HepG2 (cell line): ENCODE results near the gene HIPK2. TPM values are rescaled to one million over a fixed set of nuclear protein-coding genes. Genes with fewer than 3 reads are reported as not detected.
A peak's percentile ranks its signal among the peaks of the same experiment; 100 is the strongest.

ENCODE experiments used
- ARNT ChIP-seq: fragments of 450-650 bp; IDR thresholded peaks from 2 replicates; pipeline ENCODE4 v1.6.1; 2017
- DBP ChIP-seq: sonication (generic); formaldehyde crosslinking; IDR thresholded peaks from 2 replicates; pipeline ENCODE4 v1.4.0; 2020; ENCODE audit warnings: missing genetic modification reagents; ENCODE audit errors: not compliant biosample characterization
- ELF3 ChIP-seq: IDR thresholded peaks from 2 replicates; pipeline ENCODE4 v1.6.1; 2016; ENCODE audit warnings: missing genetic modification reagents, missing compliant biosample characterization
- HNF4G ChIP-seq, 2 experiments: sonication (generic) in 1 of 2; formaldehyde crosslinking in 1 of 2; IDR thresholded peaks; 2 replicates each; pipeline versions ENCODE4 v1.4.0 to v1.6.1; 2011 to 2020; ENCODE audit warnings: borderline replicate concordance in 2 of 2, low read depth in 2 of 2, mild to moderate bottlenecking in 2 of 2, low read length in 1 of 2, missing genetic modification reagents in 1 of 2, moderate library complexity in 1 of 2
- JUNB ChIP-seq: sonication (generic); formaldehyde crosslinking; IDR thresholded peaks from 2 replicates; pipeline ENCODE4 v1.8.0; 2022; ENCODE audit warnings: missing genetic modification reagents, mild to moderate bottlenecking, borderline replicate concordance
- KLF6 ChIP-seq: IDR thresholded peaks from 2 replicates; pipeline ENCODE4 v1.8.0; 2016; ENCODE audit warnings: missing biosample characterization, missing genetic modification reagents
- MED13 ChIP-seq: sonication (generic); formaldehyde crosslinking; IDR thresholded peaks from 2 replicates; pipeline ENCODE4 v1.5.0; 2020; ENCODE audit warnings: missing genetic modification reagents
- MEF2D ChIP-seq: sonication (generic); formaldehyde crosslinking; IDR thresholded peaks from 2 replicates; pipeline ENCODE4 v1.5.1; 2020; ENCODE audit warnings: mild to moderate bottlenecking, missing genetic modification reagents
- MEIS2 ChIP-seq: sonication (generic); formaldehyde crosslinking; IDR thresholded peaks from 2 replicates; pipeline ENCODE4 v1.9.0; 2021; ENCODE audit warnings: mild to moderate bottlenecking, missing genetic modification reagents
- NR3C1 ChIP-seq: sonication (generic); formaldehyde crosslinking; IDR thresholded peaks from 2 replicates; pipeline ENCODE4 v1.4.0; 2020; ENCODE audit warnings: missing genetic modification reagents
- PHF8 ChIP-seq: sonication (generic); formaldehyde crosslinking; IDR thresholded peaks from 2 replicates; pipeline ENCODE4 v1.5.0; 2020; ENCODE audit warnings: missing genetic modification reagents
- ZBTB33 ChIP-seq: sonication (generic); formaldehyde crosslinking; IDR thresholded peaks from 2 replicates; pipeline ENCODE4 v1.4.0; 2020; ENCODE audit warnings: missing genetic modification reagents
- ZBTB43 ChIP-seq: sonication (generic); formaldehyde crosslinking; conservative IDR thresholded peaks from 2 replicates; pipeline ENCODE4 v1.4.0; 2020; ENCODE audit warnings: missing genetic modification reagents
- ZMAT3 ChIP-seq: sonication (generic); formaldehyde crosslinking; conservative IDR thresholded peaks from 2 replicates; pipeline ENCODE4 v1.7.0; 2021; ENCODE audit warnings: missing genetic modification reagents
- ZNF512B ChIP-seq: sonication (generic); formaldehyde crosslinking; IDR thresholded peaks from 2 replicates; pipeline ENCODE4 v1.5.1; 2020; ENCODE audit warnings: missing genetic modification reagents, mild to moderate bottlenecking, borderline replicate concordance
- polyA plus RNA-seq, 8 experiments: library from polyadenylated mRNA; depleted of rRNA in 3 of 8; stranded (reverse) in 7 of 8; unstranded in 1 of 8; fragments of >200 nt; fragmentation: Illumina TruSeq in 4 of 8; extraction: Trizol in 4 of 8; gene quantifications; 2 replicates each; pipeline versions ENCODE4 v1.2.1 to v1.2.3, GENCODE V29; 2011 to 2016; ENCODE audit warnings: low read depth in 4 of 8, missing spikeins in 1 of 8, mixed read lengths in 1 of 8; ENCODE audit not compliant: insufficient read depth in 1 of 8
- total RNA-seq, 5 experiments: library from RNA; depleted of rRNA; stranded (reverse); fragments of >200 nt; fragmentation: Illumina TruSeq; extraction: Trizol; gene quantifications; 2 replicates each; pipeline ENCODE4 v1.2.3, GENCODE V29; 2016; ENCODE audit warnings: low read depth in 1 of 5
- TF ChIP-seq, protein P1 (sequence below): sonication (generic); formaldehyde crosslinking; IDR thresholded peaks from 2 replicates; pipeline ENCODE4 v1.4.0; 2020; ENCODE audit warnings: missing genetic modification reagents, borderline replicate concordance
- TF ChIP-seq, protein P2 (sequence below): IDR thresholded peaks from 2 replicates; pipeline ENCODE4 v1.6.1; 2012; ENCODE audit warnings: inconsistent platforms

HIPK2 gene
- total and polyA plus RNA-seq, 2 of the 13 experiments (the other 11 are each of a cell fraction or from before 2014, with no cell fraction given) = 14.4 to 20.2 TPM

DNA sequence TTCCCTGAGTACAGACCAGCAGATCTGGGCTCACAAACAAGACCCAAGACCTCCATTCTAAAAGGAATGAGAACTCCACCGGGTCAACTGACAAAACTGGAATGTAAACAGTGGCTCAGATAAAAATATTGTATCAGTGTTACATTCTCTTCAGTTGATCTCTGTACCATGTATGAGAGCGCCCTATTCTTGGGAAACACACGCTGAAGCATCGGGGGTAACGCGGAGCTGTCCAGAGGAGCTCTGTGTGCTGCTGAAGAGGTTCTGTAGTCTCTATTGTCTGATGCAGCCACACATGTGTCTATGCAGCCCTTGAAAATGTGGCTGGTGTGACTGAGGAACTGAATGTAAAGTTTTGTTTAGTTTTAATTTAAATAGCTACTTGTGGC, 39.7 kb downstream of the HIPK2 start (continued):
- TF ChIP-seq, protein P1, sequence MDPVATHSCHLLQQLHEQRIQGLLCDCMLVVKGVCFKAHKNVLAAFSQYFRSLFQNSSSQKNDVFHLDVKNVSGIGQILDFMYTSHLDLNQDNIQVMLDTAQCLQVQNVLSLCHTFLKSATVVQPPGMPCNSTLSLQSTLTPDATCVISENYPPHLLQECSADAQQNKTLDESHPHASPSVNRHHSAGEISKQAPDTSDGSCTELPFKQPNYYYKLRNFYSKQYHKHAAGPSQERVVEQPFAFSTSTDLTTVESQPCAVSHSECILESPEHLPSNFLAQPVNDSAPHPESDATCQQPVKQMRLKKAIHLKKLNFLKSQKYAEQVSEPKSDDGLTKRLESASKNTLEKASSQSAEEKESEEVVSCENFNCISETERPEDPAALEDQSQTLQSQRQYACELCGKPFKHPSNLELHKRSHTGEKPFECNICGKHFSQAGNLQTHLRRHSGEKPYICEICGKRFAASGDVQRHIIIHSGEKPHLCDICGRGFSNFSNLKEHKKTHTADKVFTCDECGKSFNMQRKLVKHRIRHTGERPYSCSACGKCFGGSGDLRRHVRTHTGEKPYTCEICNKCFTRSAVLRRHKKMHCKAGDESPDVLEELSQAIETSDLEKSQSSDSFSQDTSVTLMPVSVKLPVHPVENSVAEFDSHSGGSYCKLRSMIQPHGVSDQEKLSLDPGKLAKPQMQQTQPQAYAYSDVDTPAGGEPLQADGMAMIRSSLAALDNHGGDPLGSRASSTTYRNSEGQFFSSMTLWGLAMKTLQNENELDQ (CRISPR knock-in tag) = no peak
- TF ChIP-seq, protein P2, sequence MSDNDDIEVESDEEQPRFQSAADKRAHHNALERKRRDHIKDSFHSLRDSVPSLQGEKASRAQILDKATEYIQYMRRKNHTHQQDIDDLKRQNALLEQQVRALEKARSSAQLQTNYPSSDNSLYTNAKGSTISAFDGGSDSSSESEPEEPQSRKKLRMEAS = no peak
- TF ChIP-seq KLF6 (CRISPR knock-in tag) = no peak
- TF ChIP-seq ZMAT3 (CRISPR knock-in tag) = no peak
- TF ChIP-seq ZBTB33 = peak; percentile 91
- no peak for TF ChIP-seq NR3C1 (CRISPR knock-in tag)
- TF ChIP-seq MEIS2 (CRISPR knock-in tag) = no peak
- no peak for TF ChIP-seq ZBTB43 (CRISPR knock-in tag)
- no peak for TF ChIP-seq MEF2D (CRISPR knock-in tag)
- TF ChIP-seq HNF4G (IDR thresholded peaks at IDR 0.05; ENCODE audit: borderline replicate concordance, low read depth, low read length) = 0 out of 2 replicates have a peak, but pooled peaks have one; percentile 19
- no peak for TF ChIP-seq HNF4G (CRISPR knock-in tag; IDR thresholded peaks at IDR 0.05; ENCODE audit: borderline replicate concordance, low read depth)
- no peak for TF ChIP-seq PHF8
- TF ChIP-seq ELF3 (CRISPR knock-in tag) = 0 out of 2 replicates have a peak, but pooled peaks have one; percentile 13
- TF ChIP-seq DBP (CRISPR knock-in tag) = no peak
- TF ChIP-seq JUNB (CRISPR knock-in tag) = no peak
- no peak for TF ChIP-seq ZNF512B (CRISPR knock-in tag)
- TF ChIP-seq ARNT = no peak
- TF ChIP-seq MED13 (CRISPR knock-in tag) = no peak
